ENCODE measurements around the gene MALRD1. TPM values are rescaled to one million over a fixed set of nuclear protein-coding genes. Genes with fewer than 3 reads are reported as not detected.

The MALRD1 gene
- total RNA-seq, 4 donors from 2014 or later = 0.50 to 2.8 (median 1.6) TPM

GRCh38 chr10:19017116-19017890 is 31.3 kb upstream of the MALRD1 start:
- Histone ChIP-seq H3K27ac (no peak overlapping the region), H3K4me1 (no peaks in the 10 kb centered on the region), H3K9me3 (no peaks in the 10 kb centered on the region), H3K27me3 (no peaks in the 10 kb centered on the region), H3K4me3 (no peak overlapping the region), H3K36me3 (no peaks in the 10 kb centered on the region)
- WGBS, 2 donors (ENCODE audit: low coverage in 1 of 2) = 75 to 78% methylated on average over 7 of the region's 7 CpGs
- no peak for TF ChIP-seq POLR2A (IDR thresholded peaks at IDR 0.05)
- TF ChIP-seq CTCF (IDR thresholded peaks at IDR 0.05) = no peak
- no peak for TF ChIP-seq EP300 (IDR thresholded peaks at IDR 0.05)
- no peak for TF ChIP-seq POLR2AphosphoS5 (IDR thresholded peaks at IDR 0.05)
- no peak for ATAC-seq

- TF ChIP-seq EP300 (IDR thresholded peaks at IDR 0.05) = no peak
- no peak for TF ChIP-seq CTCF (IDR thresholded peaks at IDR 0.05)
- no peak for TF ChIP-seq POLR2AphosphoS5 (IDR thresholded peaks at IDR 0.05)
- TF ChIP-seq POLR2A (IDR thresholded peaks at IDR 0.05) = no peak
- H3K9me3 ChIP-seq = no peaks in the 10 kb centered on the region
- no peaks in the 10 kb centered on the region for H3K36me3 ChIP-seq
- H3K27me3 ChIP-seq = no peaks in the 10 kb centered on the region
- H3K4me1 ChIP-seq = no peaks in the 10 kb centered on the region
- ATAC-seq = no peak
- no peak overlapping the region for H3K27ac ChIP-seq
- 67 to 69% methylated on average over 1 to 2 of the region's 2 CpGs for WGBS, 2 donors (ENCODE audit: low coverage in 1 of 2)
- no peak overlapping the region for H3K4me3 ChIP-seq
Measured at GRCh38 chr10:19021162-19021561, 27.4 kb upstream of the MALRD1 start.

- no peak overlapping the region for H3K27ac ChIP-seq
- H3K36me3 ChIP-seq = no peaks in the 10 kb centered on the region
- no peak overlapping the region for H3K4me3 ChIP-seq
- no peaks in the 10 kb centered on the region for H3K27me3 ChIP-seq
- no peaks in the 10 kb centered on the region for H3K9me3 ChIP-seq
- 81% methylated on average over 2 of the region's 2 CpGs; no CpG with 5 or more reads in 1 of the 2 donors for WGBS, 2 donors (ENCODE audit: low coverage in 1 of 2)
- TF ChIP-seq POLR2AphosphoS5 (IDR thresholded peaks at IDR 0.05) (no peak), EP300 (IDR thresholded peaks at IDR 0.05) (no peak), CTCF (IDR thresholded peaks at IDR 0.05) (no peak), POLR2A (IDR thresholded peaks at IDR 0.05) (no peak)
- no peaks in the 10 kb centered on the region for H3K4me1 ChIP-seq
- no peak for ATAC-seq
Measured at GRCh38 chr10:19024611-19025010, 24.0 kb upstream of the MALRD1 start.

GRCh38 chr10:19031763-19032162 is 16.8 kb upstream of the MALRD1 start:
- ATAC-seq = no peak
- H3K9me3 ChIP-seq = no peaks in the 10 kb centered on the region
- H3K36me3 ChIP-seq = no peaks in the 10 kb centered on the region
- no peak overlapping the region for H3K4me3 ChIP-seq
- WGBS, 2 donors (ENCODE audit: low coverage in 1 of 2) = 52 to 86% methylated on average over 2 of the region's 2 CpGs
- H3K27me3 ChIP-seq = no peaks in the 10 kb centered on the region
- TF ChIP-seq POLR2A (IDR thresholded peaks at IDR 0.05) (no peak), CTCF (IDR thresholded peaks at IDR 0.05) (no peak), EP300 (IDR thresholded peaks at IDR 0.05) (no peak), POLR2AphosphoS5 (IDR thresholded peaks at IDR 0.05) (no peak)
- no peaks in the 10 kb centered on the region for H3K4me1 ChIP-seq
- H3K27ac ChIP-seq = no peak overlapping the region

- 92 to 100% methylated on average over 1 of the region's 1 CpG for WGBS, 2 donors (ENCODE audit: low coverage in 1 of 2)
- no peaks in the 10 kb centered on the region for H3K9me3 ChIP-seq
- no peak for ATAC-seq
- no peak overlapping the region for H3K27ac ChIP-seq
- H3K36me3 ChIP-seq = no peaks in the 10 kb centered on the region
- no peaks in the 10 kb centered on the region for H3K27me3 ChIP-seq
- no peaks in the 10 kb centered on the region for H3K4me1 ChIP-seq
- H3K4me3 ChIP-seq = no peak overlapping the region
- no peak for TF ChIP-seq EP300 (IDR thresholded peaks at IDR 0.05)
- TF ChIP-seq POLR2A (IDR thresholded peaks at IDR 0.05) = no peak
- TF ChIP-seq POLR2AphosphoS5 (IDR thresholded peaks at IDR 0.05) = no peak
- no peak for TF ChIP-seq CTCF (IDR thresholded peaks at IDR 0.05)
Measured at GRCh38 chr10:19033741-19034140, 14.9 kb upstream of the MALRD1 start.
